Measurements from ENCODE around the gene SIPA1L3. TPM values are rescaled to one million over a fixed set of nuclear protein-coding genes. Genes with fewer than 3 reads are reported as not detected.

SIPA1L3 gene
- total and polyA plus RNA-seq, 4 donors = 9.6 to 50.5 (median 27.6) TPM

- Histone ChIP-seq H3K4me1 (ENCODE audit: control insufficient read depth in 5 of 5, insufficient read depth in 5 of 5, low read length in 5 of 5) (peaks cover 0 to 12% (median 6%) of the 10 kb centered on the region in 5 donors), H3K9ac (ENCODE audit: insufficient read depth in 1 of 2, low read length in 2 of 2) (no peak overlapping the region), H3K27ac (ENCODE audit: low read depth in 1 of 2, low read length in 1 of 2) (no peak overlapping the region), H3K9me3 (ENCODE audit: control insufficient read depth in 4 of 4, insufficient read depth in 3 of 4, low read length in 3 of 4) (no peaks in the 10 kb centered on the region), H3K27me3 (ENCODE audit: control insufficient read depth in 3 of 3, insufficient read depth in 3 of 3, low read length in 2 of 3) (no peaks in the 10 kb centered on the region), H3K4me3 (no peak overlapping the region), H3K36me3 (ENCODE audit: control insufficient read depth in 4 of 4, insufficient read depth in 4 of 4, low read length in 4 of 4) (peaks cover 0 to 12% (median 5%) of the 10 kb centered on the region in 4 donors)
- WGBS, 2 donors = 96 to 97% methylated on average over 2 of the region's 2 CpGs
- ATAC-seq (ENCODE audit: insufficient read depth, low FRiP score) (no peak), DNase-seq (no peak)
- no peak for TF ChIP-seq CTCF (IDR thresholded peaks at IDR 0.05; ENCODE audit: control extremely low read depth, extremely low read depth)
Measured at GRCh38 chr19:38031423-38031770, 124.4 kb downstream of the SIPA1L3 start.

- Histone ChIP-seq H3K36me3 (ENCODE audit: control insufficient read depth in 4 of 4, insufficient read depth in 4 of 4, low read length in 4 of 4) (peaks cover 0 to 12% (median 5%) of the 10 kb centered on the region in 4 donors), H3K27me3 (ENCODE audit: control insufficient read depth in 3 of 3, insufficient read depth in 3 of 3, low read length in 2 of 3) (no peaks in the 10 kb centered on the region), H3K27ac (ENCODE audit: low read depth in 1 of 2, low read length in 1 of 2) (no peak overlapping the region), H3K9ac (ENCODE audit: insufficient read depth in 1 of 2, low read length in 2 of 2) (no peak overlapping the region), H3K4me3 (no peak overlapping the region), H3K4me1 (ENCODE audit: control insufficient read depth in 5 of 5, insufficient read depth in 5 of 5, low read length in 5 of 5) (peaks cover 0 to 14% (median 10%) of the 10 kb centered on the region in 5 donors), H3K9me3 (ENCODE audit: control insufficient read depth in 4 of 4, insufficient read depth in 3 of 4, low read length in 3 of 4) (no peaks in the 10 kb centered on the region)
- no peak for DNase-seq
- WGBS, 2 donors = 72 to 89% methylated on average over 4 of the region's 4 CpGs
- ATAC-seq (ENCODE audit: insufficient read depth, low FRiP score) = no peak
- no peak for TF ChIP-seq CTCF (IDR thresholded peaks at IDR 0.05; ENCODE audit: control extremely low read depth, extremely low read depth)
Measured at GRCh38 chr19:38032151-38032550, 125.1 kb downstream of the SIPA1L3 start.

- peaks cover 0 to 18% (median 12%) of the 10 kb centered on the region in 5 donors for H3K4me1 ChIP-seq (ENCODE audit: control insufficient read depth in 5 of 5, insufficient read depth in 5 of 5, low read length in 5 of 5)
- DNase-seq = peak in 2 of 3 donors; percentile 51 to 71
- H3K9ac ChIP-seq (ENCODE audit: insufficient read depth in 1 of 2, low read length in 2 of 2) = no peak overlapping the region
- no peak overlapping the region for H3K27ac ChIP-seq (ENCODE audit: low read depth in 1 of 2, low read length in 1 of 2)
- WGBS, 2 donors = 67 to 69% methylated on average over 5 of the region's 5 CpGs
- H3K4me3 ChIP-seq = no peak overlapping the region
- no peak for ATAC-seq (ENCODE audit: insufficient read depth, low FRiP score)
- no peak for TF ChIP-seq CTCF (IDR thresholded peaks at IDR 0.05; ENCODE audit: control extremely low read depth, extremely low read depth)
- H3K36me3 ChIP-seq (ENCODE audit: control insufficient read depth in 4 of 4, insufficient read depth in 4 of 4, low read length in 4 of 4) = peaks cover 0 to 12% (median 5%) of the 10 kb centered on the region in 4 donors
- no peaks in the 10 kb centered on the region for H3K9me3 ChIP-seq (ENCODE audit: control insufficient read depth in 4 of 4, insufficient read depth in 3 of 4, low read length in 3 of 4)
- H3K27me3 ChIP-seq (ENCODE audit: control insufficient read depth in 3 of 3, insufficient read depth in 3 of 3, low read length in 2 of 3) = no peaks in the 10 kb centered on the region
Measured at GRCh38 chr19:38032951-38033350, 125.9 kb downstream of the SIPA1L3 start.

Data from lung (tissue), 12 donors.